ELR (cell line): ENCODE measurements around the gene CYP2U1.
"Not testable (repeated sequence)": the region's sequence is repeated elsewhere in the genome, so short reads cannot be mapped to it uniquely, and the experiment has no call there.

Experiments used
- DNase-seq: peaks from one replicate; pipeline ENCODE4 v3.0.0-alpha.2; 2015; ENCODE audit warnings: low read depth

CYP2U1 gene

DNA sequence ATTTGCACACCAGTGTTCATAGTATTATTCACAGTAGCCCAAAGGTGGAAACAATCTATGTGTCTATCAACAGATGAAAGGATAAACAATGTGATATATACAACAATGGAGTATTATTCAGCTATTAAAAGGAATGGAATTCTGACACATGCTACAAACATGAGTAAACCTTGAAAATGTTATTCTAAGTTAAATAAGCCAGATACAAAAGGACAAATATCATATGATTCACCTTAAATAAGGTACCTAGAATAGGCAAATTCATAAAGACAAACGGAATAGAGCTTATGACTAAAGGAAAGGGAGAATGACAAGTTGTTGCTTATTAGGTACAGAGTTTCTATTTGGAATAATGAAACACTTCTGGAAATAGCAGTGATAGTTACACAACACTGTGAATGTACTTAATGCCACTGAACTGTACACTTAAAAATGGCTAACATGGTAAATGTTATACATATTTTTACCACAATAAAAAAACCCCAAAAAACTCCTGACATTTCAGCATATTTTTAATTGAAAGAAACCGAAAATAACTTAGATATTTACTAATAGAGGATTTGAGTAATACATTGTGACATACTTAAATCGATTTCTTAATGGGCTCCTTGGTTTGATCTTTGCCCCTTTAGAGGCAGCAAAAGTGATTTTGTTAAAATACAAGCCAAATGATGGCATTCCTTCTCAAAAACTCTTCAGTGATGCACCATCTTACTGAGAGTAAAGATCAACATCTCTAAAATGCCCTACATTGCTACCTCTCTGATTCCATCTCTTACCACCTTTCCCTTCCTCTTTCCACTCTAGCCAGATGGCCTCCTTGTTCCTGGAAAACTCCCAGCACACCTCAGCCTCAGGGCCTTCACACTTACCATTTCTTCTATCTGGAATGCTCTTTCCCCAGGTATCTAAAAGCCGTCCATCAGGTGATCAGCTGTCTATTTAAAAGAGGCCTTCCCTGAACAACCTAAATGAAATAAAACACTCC is 8.6 kb upstream of the CYP2U1 start:
- peak; percentile 61 for DNase-seq

DNA sequence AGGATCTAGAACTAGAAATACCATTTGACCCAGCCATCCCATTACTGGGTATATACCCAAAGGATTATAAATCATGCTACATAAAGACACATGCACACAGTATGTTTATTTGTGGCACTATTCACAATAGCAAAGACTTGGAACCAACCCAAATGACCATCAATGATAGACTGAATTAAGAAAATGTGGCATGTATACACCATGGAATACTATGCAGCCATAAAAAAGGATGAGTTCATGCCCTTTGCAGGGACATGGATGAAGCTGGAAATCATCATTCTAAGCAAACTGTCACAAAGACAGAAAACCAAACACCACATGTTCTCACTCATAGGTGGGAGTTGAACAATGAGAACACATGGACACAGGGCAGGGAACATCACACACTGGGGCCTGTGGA is 5.6 kb upstream of the CYP2U1 start:
- DNase-seq, result not testable (repeated sequence)

DNA sequence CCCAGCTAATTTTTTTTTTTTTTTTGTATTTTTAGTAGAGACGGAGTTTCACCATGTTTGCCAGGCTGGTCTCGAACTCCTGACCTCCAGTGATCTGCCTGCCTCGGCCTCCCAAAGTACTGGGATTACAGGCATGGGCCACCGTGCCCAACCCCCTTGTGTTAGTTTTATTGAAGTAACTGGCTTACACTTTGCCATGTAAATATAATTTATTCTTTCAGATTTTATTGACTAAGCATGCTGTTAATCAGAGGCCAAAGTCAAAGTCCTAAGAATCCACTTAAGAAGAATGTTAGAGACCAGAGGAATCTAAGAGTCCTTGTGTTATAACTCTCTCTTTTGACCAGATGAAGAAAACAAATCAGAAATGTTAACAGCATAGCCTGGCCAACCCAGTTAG is 4.5 kb upstream of the CYP2U1 start:
- DNase-seq, result not testable (repeated sequence)

GRCh38 chr4:107931775-107932321 is 499 bp downstream of the CYP2U1 start:
- DNase-seq, result no peak

GRCh38 chr4:107935246-107935645 is 3.9 kb downstream of the CYP2U1 start:
- no peak for DNase-seq

DNA sequence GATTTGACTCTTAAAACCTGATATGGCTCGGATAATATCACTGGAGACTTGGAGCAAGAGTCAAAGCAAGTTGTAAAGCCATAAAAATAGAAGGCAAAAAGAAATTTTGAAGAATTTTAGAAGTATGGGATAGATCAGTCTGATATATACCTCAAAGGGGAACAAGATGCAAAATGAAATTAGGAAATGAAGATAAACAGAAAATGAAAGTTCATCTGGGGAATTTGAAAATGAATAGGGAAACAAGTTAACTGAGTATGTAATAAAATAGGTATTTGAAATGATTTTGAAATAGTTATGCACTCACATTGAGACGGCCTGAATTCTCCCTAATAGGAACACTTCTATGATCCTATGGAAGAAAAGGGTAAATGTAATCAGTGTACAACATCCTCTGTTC is 5.7 kb downstream of the CYP2U1 start:
- no peak for DNase-seq

DNA sequence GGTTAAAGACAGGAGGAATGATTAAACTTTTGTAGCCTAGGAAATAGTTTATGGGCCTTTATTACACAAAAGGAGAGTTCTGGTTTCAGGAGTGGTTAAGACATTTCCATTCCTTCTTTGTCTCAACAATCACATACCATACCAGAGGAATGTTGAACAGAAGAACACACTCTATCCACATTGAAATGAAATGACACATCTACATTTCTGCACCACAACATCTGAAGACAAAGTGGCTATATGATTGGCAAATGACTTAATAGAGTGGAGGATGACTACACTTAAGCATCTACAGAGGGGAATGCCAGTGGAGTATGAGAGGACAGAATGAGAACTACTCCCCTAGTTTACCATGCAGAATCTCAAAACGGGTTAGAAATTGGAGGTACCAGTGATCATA is 8.0 kb downstream of the CYP2U1 start:
- no peak for DNase-seq

- DNase-seq, result no peak
Measured at GRCh38 chr4:107945809-107946208, 14.5 kb downstream of the CYP2U1 start.

DNA sequence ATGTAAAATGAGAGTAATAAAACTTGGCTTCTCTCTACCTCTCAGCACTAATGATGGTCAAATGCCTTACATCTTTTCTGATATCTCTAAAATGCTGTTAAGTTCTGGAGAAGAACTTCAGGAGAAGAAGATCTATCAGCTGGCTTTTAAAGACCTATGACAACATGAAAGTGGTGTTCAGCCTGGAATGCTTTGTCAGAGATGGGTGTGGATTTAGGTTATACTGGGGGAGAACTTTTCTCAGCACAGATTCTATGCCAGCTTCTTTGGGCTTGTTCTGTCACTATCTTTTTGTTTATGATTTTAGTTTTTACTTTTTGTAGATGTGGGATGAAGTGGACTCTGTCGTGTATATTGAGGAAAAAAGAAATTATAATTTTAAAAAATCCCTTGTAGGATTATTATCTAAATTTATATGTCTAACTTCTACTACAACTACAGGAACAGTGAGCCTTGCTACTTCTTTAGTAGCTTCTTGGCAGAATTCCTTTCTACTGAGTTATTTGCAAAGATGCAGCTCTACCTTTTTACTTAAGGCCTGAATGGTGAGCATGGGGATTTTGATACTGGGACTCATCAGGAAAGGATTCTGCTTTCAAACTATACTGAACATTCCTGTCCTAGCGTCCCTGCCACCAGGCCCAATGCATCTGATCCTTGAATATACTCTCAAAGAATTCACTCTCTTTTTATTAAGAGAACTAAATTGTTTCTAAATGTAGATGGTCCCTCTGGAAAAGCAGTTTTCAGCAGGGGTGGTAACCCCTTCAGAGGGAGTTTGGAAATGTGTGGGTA is 19.6 kb downstream of the CYP2U1 start:
- DNase-seq, result peak; percentile 30

DNA sequence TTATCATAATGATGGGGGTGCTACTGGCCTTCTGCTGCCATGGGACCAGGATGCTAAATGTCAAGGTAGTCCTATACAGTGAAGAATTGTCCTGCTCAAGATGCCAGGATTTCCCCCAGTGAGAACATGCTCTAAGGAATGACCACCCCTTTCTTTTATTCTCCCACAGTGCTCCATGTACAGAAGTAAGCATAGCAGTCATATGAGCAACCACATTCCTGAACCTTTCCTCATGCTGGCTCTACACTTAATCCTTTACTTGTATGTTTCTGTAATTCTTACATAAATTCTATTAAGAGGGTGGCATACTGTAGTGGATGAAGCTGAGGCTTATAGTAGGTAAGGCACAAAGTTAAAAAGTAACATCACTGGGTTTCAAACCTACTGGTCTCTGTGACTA is 20.2 kb downstream of the CYP2U1 start:
- peak; percentile 82 for DNase-seq

- DNase-seq, result no peak
Measured at GRCh38 chr4:107956011-107956410, 24.7 kb downstream of the CYP2U1 start.

DNA sequence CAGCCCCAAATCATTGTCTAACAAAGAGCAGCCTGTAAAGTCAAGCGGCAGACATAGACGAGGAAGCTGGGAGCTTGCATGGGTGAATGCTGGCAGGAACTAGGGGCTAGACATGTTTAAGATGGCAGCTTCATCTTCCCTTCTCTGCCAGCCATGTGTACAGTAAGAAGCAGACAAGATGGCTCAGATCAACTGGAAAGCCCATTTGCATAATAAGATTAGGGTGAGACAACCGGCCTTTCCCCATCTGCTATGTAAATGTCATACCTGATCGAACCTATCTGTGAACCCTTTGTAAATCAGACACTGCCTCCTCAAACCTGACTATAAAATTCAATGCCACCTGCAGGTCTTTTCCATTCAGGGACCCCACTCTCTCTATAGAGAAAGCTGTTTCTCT is 35.6 kb downstream of the CYP2U1 start:
- no peak for DNase-seq

DNA sequence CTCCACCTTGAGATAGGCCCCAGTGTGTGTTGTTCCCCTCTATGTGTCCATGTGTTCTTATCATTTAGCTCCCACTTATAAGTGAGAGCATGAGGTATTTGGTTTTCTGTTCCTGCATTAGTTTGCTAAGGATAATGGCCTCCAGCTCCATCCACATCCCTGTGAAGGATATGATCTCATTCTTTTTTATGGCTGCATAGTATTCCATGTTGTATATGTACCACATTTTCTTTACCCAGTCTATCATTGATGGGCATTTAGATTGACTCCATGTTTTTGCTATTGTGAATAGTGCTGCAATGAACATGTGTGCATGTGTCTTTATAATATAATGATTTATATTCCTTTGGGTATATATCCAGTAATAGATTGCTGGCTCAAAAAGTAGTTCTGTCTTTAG is 36.2 kb downstream of the CYP2U1 start:
- not testable (repeated sequence) for DNase-seq

GRCh38 chr4:107967921-107968320 is 36.6 kb downstream of the CYP2U1 start:
- not testable (repeated sequence) for DNase-seq

- DNase-seq, result no peak
Measured at GRCh38 chr4:107970063-107970798, 38.9 kb downstream of the CYP2U1 start.

- no peak for DNase-seq
Measured at GRCh38 chr4:107972605-107973004, 41.3 kb downstream of the CYP2U1 start.

DNA sequence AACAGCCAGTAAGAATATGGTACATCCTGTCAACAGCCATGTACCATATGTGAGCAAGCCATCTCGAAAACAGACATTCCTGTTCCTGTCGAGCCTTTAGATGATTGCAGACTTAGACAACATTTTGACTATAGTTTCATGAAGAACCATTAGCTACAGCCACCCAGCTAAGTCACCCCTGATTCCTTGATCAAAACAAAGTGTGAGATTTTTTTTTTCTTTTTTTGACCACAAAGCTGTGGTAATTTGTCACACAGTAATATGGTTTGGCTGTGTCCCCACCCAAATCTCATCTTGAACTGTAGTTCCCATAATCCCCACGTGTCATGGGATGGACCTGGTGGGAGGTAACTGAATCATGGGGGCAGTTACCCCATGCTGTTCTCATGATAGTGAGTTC is 43.2 kb downstream of the CYP2U1 start:
- DNase-seq, result no peak

- no peak for DNase-seq
Measured at GRCh38 chr4:107977482-107977881, 46.1 kb downstream of the CYP2U1 start.

GRCh38 chr4:107977966-107978705 is 46.8 kb downstream of the CYP2U1 start:
- no peak for DNase-seq

GRCh38 chr4:107978716-107979451 is 47.5 kb downstream of the CYP2U1 start:
- no peak for DNase-seq
